Smooth muscle cell (in vitro differentiated cells): ENCODE data around the gene ZNF423. TPM values are rescaled to one million over a fixed set of nuclear protein-coding genes. Genes with fewer than 3 reads are reported as not detected.

ENCODE experiments used
- DNase-seq: peaks from one replicate; lab custom pipeline; 2025; ENCODE audit not compliant: unreplicated experiment; lab: John Stamatoyannopoulos, UW
- H2AFZ ChIP-seq: fragments of 200-600 bp; sonication (generic); 2 replicates; pipeline ENCODE4 v1.6.0; 2016; ENCODE audit warnings: antibody characterized with exemption, low read depth, mild to moderate bottlenecking
- H3F3A ChIP-seq: fragments of 200-600 bp; sonication (generic); 2 replicates; pipeline ENCODE4 v1.6.0; 2017; ENCODE audit warnings: antibody characterized with exemption, low read depth
- H3K27ac ChIP-seq: fragments of 200-600 bp; sonication (generic); 2 replicates; pipeline ENCODE4 v1.5.1; 2016; ENCODE audit warnings: low read depth, mild to moderate bottlenecking
- H3K27me3 ChIP-seq: fragments of 200-600 bp; sonication (generic); 2 replicates; pipeline ENCODE4 v1.6.1; 2016; ENCODE audit warnings: low read depth, mild to moderate bottlenecking
- H3K36me3 ChIP-seq: fragments of 200-600 bp; sonication (generic); 2 replicates; pipeline ENCODE4 v1.5.1; 2016; ENCODE audit warnings: low read depth
- H3K4me1 ChIP-seq: fragments of 200-600 bp; sonication (generic); 2 replicates; pipeline ENCODE4 v1.5.1; 2016; ENCODE audit warnings: low read depth
- H3K4me2 ChIP-seq: fragments of 200-600 bp; sonication (generic); 2 replicates; pipeline ENCODE4 v1.6.0; 2016; ENCODE audit warnings: mild to moderate bottlenecking
- H3K4me3 ChIP-seq: fragments of 200-600 bp; sonication (generic); 2 replicates; pipeline ENCODE4 v1.5.1; 2016; ENCODE audit warnings: mild to moderate bottlenecking
- H3K79me2 ChIP-seq: fragments of 200-600 bp; sonication (generic); 2 replicates; pipeline ENCODE4 v1.6.0; 2016; ENCODE audit warnings: low read depth, mild to moderate bottlenecking
- H3K9ac ChIP-seq: fragments of 200-600 bp; sonication (generic); 2 replicates; pipeline ENCODE4 v1.6.0; 2016; ENCODE audit warnings: low read depth
- H3K9me3 ChIP-seq: fragments of 200-600 bp; sonication (generic); replicated peaks from 2 replicates; pipeline ENCODE4 v1.5.1; 2016; ENCODE audit warnings: low read depth
- H4K20me1 ChIP-seq: fragments of 200-600 bp; sonication (generic); 2 replicates; pipeline ENCODE4 v1.6.0; 2016; ENCODE audit warnings: low read depth
- WGBS: methylation state at CpG from one replicate; pipeline ENCODE4 v1.1.7; 2016; ENCODE audit warnings: low lambda C conversion rate; 5-methylcytosine and 5-hydroxymethylcytosine counted together
- polyA plus RNA-seq: library from polyadenylated mRNA; unstranded; fragments of >200 nt; fragmentation: Nextera tagmentation; extraction: Ambion mirVana; gene quantifications from 2 replicates; pipeline ENCODE4 v1.2.1, GENCODE V29; 2016
- total RNA-seq: library from RNA; depleted of rRNA; stranded (reverse); fragments of >200 nt; gene quantifications from 2 replicates; pipeline ENCODE4 v1.2.3, GENCODE V29; 2014
- TF ChIP-seq, protein P1 (sequence below): fragments of 200-600 bp; sonication (generic); IDR thresholded peaks from 2 replicates; pipeline ENCODE4 v1.5.1; 2017; ENCODE audit warnings: borderline replicate concordance, mild to moderate bottlenecking, antibody characterized with exemption; ENCODE audit not compliant: insufficient read depth, poor library complexity, severe bottlenecking

ZNF423 gene
- total and polyA plus RNA-seq, 2 experiments from 2014 or later: 6.9 to 7.0 TPM

DNA sequence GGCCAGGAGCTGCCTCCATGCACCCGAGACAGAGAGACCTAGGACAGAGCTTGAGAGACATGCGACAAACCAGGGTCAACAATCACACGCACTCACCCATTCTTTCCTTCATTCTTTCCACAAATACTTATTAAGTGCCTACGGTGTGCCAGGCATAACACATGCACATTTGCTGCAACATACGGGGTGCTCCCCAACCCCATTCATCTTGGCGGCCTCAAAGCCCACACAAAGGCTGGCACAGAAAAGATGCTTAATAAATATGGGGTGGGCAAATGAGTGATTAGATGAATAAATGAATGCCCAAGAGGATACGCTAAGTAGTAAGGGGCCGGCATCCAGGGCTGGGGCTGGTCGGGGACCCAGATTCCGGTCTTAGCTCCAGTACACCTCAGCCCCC, 117.9 kb downstream of the ZNF423 start:
- H3K9me3 ChIP-seq: no peaks in the 10 kb centered on the region
- H3K9ac ChIP-seq: no peak overlapping the region
- no peak for DNase-seq
- no peak overlapping the region for H3K4me2 ChIP-seq
- WGBS: 99% methylated on average over 10 of the region's 10 CpGs
- peaks cover 35% of the 10 kb centered on the region for H4K20me1 ChIP-seq
- H3K27ac ChIP-seq: no peak overlapping the region
- H2AFZ ChIP-seq: no peak overlapping the region
- H3K27me3 ChIP-seq: no peaks in the 10 kb centered on the region
- TF ChIP-seq, protein P1, sequence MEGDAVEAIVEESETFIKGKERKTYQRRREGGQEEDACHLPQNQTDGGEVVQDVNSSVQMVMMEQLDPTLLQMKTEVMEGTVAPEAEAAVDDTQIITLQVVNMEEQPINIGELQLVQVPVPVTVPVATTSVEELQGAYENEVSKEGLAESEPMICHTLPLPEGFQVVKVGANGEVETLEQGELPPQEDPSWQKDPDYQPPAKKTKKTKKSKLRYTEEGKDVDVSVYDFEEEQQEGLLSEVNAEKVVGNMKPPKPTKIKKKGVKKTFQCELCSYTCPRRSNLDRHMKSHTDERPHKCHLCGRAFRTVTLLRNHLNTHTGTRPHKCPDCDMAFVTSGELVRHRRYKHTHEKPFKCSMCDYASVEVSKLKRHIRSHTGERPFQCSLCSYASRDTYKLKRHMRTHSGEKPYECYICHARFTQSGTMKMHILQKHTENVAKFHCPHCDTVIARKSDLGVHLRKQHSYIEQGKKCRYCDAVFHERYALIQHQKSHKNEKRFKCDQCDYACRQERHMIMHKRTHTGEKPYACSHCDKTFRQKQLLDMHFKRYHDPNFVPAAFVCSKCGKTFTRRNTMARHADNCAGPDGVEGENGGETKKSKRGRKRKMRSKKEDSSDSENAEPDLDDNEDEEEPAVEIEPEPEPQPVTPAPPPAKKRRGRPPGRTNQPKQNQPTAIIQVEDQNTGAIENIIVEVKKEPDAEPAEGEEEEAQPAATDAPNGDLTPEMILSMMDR: no peak
- no peaks in the 10 kb centered on the region for H3K4me1 ChIP-seq
- H3K4me3 ChIP-seq: no peak overlapping the region
- H3K36me3 ChIP-seq: no peaks in the 10 kb centered on the region
- no peaks in the 10 kb centered on the region for H3F3A ChIP-seq
- no peaks in the 10 kb centered on the region for H3K79me2 ChIP-seq

DNA sequence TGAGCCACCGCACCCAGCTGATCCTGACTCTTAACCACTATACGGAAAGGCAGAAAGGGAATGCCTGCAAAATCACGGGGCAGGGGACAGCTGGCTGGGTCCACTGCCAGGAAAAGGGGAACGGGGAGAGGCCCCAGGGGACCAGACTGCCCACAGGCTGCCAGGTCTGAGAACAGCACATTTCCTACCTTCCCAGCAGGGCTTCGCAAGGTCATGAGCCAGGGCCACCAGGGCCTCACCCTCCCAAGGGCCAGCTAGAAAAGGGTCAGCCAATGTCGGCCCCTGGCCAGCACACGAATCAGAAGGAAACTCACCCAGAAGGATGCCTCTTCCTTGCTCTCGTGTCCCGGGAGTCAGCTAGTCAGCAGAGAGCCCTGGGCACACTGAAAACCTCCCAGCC, 118.4 kb downstream of the ZNF423 start:
- WGBS: 89% methylated on average over 9 of the region's 9 CpGs
- H3K36me3 ChIP-seq: no peaks in the 10 kb centered on the region

DNA sequence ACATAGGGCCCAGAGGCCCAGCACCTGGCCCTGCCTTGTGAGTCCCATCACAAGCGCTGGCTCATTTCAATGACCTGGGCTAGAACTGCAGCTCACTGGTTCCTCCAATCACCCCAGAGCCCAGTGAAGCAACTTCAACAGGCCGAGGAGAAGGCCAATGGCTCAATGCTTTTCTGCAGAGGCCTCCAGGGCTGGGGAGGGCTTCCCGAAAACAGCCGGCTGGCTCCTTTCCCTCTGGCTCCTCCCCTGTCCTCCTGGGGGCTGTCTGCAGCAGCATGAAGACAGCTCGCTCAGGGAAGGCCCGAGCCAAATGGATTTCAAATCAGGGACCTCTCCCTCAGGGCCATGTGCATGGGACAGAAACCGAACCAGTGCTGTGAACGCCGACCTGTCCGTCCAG, 121.6 kb downstream of the ZNF423 start:
- Histone ChIP-seq H4K20me1 (peaks cover 26% of the 10 kb centered on the region), H3K9me3 (peaks cover 7% of the 10 kb centered on the region)
- WGBS: 92% methylated on average over 10 of the region's 10 CpGs

More for the DNA sequence above, 118.4 kb downstream of the ZNF423 start:
- H3K27ac ChIP-seq: no peak overlapping the region
- H3K79me2 ChIP-seq: no peaks in the 10 kb centered on the region
- H3K9me3 ChIP-seq: no peaks in the 10 kb centered on the region
- H3F3A ChIP-seq: no peaks in the 10 kb centered on the region
- peaks cover 37% of the 10 kb centered on the region for H4K20me1 ChIP-seq
- TF ChIP-seq, protein P1: no peak
- no peak overlapping the region for H2AFZ ChIP-seq
- H3K9ac ChIP-seq: no peak overlapping the region
- no peak for DNase-seq
- H3K27me3 ChIP-seq: no peaks in the 10 kb centered on the region
- no peak overlapping the region for H3K4me3 ChIP-seq
- no peak overlapping the region for H3K4me2 ChIP-seq
- no peaks in the 10 kb centered on the region for H3K4me1 ChIP-seq

More for the DNA sequence above, 121.6 kb downstream of the ZNF423 start:
- Histone ChIP-seq H3K79me2 (no peaks in the 10 kb centered on the region), H3K27me3 (no peaks in the 10 kb centered on the region), H3K4me1 (no peaks in the 10 kb centered on the region), H3F3A (no peaks in the 10 kb centered on the region), H2AFZ (no peak overlapping the region), H3K9ac (no peak overlapping the region), H3K27ac (no peak overlapping the region), H3K36me3 (no peaks in the 10 kb centered on the region), H3K4me2 (no peak overlapping the region), H3K4me3 (no peak overlapping the region)
- TF ChIP-seq, protein P1: no peak
- DNase-seq: no peak
